Duodenal mucosa (tissue), 2 donors: ENCODE data around the gene CACUL1.

Experiments
- H3K27ac ChIP-seq: one replicate; pipeline ENCODE4 v1.7.0; 2013; ENCODE audit warnings: low read depth, low read length
- H3K27me3 ChIP-seq, 2 donors: one replicate each; pipeline ENCODE4 v1.7.0; 2013; ENCODE audit warnings: low read length in 2 of 2, control low read depth in 1 of 2; ENCODE audit not compliant: insufficient read depth in 2 of 2, control insufficient read depth in 1 of 2
- H3K36me3 ChIP-seq, 2 donors: one replicate each; pipeline ENCODE4 v1.7.0; 2013; ENCODE audit warnings: low read length in 2 of 2, control low read depth in 1 of 2; ENCODE audit not compliant: insufficient read depth in 2 of 2, control insufficient read depth in 1 of 2
- H3K4me1 ChIP-seq, 2 donors: one replicate each; pipeline ENCODE4 v1.7.0; 2013; ENCODE audit warnings: low read length in 2 of 2, control low read depth in 1 of 2; ENCODE audit not compliant: insufficient read depth in 2 of 2, control insufficient read depth in 1 of 2
- H3K4me3 ChIP-seq, 2 donors: one replicate each; pipeline ENCODE4 v1.7.0; 2013; ENCODE audit warnings: low read length in 2 of 2, low read depth in 1 of 2
- H3K9ac ChIP-seq, 2 donors: one replicate each; pipeline ENCODE4 v1.7.0; 2013; ENCODE audit warnings: low read length in 2 of 2, low read depth in 1 of 2
- H3K9me3 ChIP-seq, 2 donors: one replicate each; pipeline ENCODE4 v1.7.0; 2013; ENCODE audit warnings: low read length in 2 of 2, control low read depth in 1 of 2; ENCODE audit not compliant: control insufficient read depth in 1 of 2

The CACUL1 gene

DNA sequence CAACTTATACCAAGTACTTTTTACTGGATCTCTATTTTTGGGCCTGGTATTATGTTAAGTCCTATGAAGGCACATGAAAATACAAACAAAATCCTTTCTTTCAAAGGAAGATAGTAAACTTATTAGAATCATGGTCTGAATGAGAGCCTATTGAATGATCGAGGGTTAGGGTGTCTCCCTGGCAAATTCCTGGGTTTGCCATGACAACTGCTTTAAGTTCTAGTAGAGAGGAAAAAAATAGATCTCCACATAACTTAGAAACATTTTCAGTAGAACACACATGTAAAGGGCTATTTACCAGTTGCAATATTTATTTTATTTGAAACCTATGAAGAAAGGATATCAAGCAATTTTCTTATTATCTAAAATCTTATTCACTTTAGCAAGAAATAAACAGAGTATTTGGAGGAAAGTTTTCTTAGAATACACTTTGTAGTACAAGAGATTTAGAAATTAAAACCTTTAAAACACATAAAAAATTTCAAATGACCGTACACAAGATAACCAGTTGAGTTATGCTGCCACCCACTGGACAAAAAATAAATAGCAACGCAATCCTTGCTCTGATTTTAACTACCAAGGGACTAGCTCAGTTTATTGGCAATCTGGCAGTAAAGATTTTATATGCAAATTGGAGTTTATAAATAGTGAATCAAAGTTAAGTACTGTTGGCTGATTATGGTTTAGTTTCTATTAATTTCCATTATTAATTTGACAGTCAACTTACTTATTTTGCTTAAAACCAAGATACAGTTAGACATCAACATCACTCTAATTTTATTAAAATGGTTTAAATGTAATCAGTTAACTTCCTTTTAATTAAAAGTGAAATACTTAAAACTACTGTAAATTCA, 33.9 kb downstream of the CACUL1 start:
- H3K4me3 ChIP-seq, result no peak overlapping the region
- H3K27me3 ChIP-seq, result no peaks in the 10 kb centered on the region
- H3K9ac ChIP-seq, result no peak overlapping the region
- no peak overlapping the region for H3K27ac ChIP-seq
- H3K4me1 ChIP-seq, result peaks cover 0 to 14% of the 10 kb centered on the region in 2 donors
- no peaks in the 10 kb centered on the region for H3K9me3 ChIP-seq
- no peaks in the 10 kb centered on the region for H3K36me3 ChIP-seq

- Histone ChIP-seq H3K27ac (no peak overlapping the region), H3K9ac (no peak overlapping the region), H3K9me3 (no peaks in the 10 kb centered on the region), H3K4me1 (no peaks in the 10 kb centered on the region), H3K27me3 (no peaks in the 10 kb centered on the region), H3K4me3 (no peak overlapping the region), H3K36me3 (no peaks in the 10 kb centered on the region)
Measured at GRCh38 chr10:118714366-118714765, 40.4 kb downstream of the CACUL1 start.

- Histone ChIP-seq H3K27me3 (no peaks in the 10 kb centered on the region), H3K4me1 (no peaks in the 10 kb centered on the region), H3K4me3 (no peak overlapping the region), H3K9me3 (no peaks in the 10 kb centered on the region), H3K36me3 (no peaks in the 10 kb centered on the region), H3K9ac (no peak overlapping the region), H3K27ac (no peak overlapping the region)
Measured at GRCh38 chr10:118712930-118713634, 41.7 kb downstream of the CACUL1 start.

DNA sequence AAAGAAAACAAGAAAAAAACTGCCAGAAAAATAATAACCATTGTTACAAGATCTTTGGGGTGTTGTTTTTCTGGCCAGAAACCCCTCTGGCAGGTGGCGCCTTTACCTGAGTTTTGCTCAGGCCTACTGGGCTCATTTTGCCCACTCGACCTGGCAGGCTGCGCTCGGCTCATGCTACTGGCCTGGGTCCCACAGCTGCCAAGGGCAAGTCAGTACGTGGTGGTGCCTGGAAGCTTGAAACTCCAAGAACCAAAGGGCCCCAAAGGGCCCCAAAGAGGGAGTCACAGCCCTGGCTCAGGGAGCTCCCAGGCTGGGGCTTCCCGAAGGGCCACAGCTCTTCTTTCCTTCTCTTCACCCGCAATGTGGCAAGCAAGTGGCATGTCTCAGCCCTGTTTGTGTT, 42.7 kb downstream of the CACUL1 start:
- Histone ChIP-seq H3K9me3 (no peaks in the 10 kb centered on the region), H3K9ac (no peak overlapping the region), H3K4me3 (no peak overlapping the region), H3K36me3 (no peaks in the 10 kb centered on the region), H3K27me3 (no peaks in the 10 kb centered on the region), H3K27ac (no peak overlapping the region), H3K4me1 (no peaks in the 10 kb centered on the region)

- Histone ChIP-seq H3K27me3 (no peaks in the 10 kb centered on the region), H3K27ac (no peak overlapping the region), H3K36me3 (no peaks in the 10 kb centered on the region), H3K4me1 (no peaks in the 10 kb centered on the region), H3K9ac (no peak overlapping the region), H3K4me3 (no peak overlapping the region), H3K9me3 (no peaks in the 10 kb centered on the region)
Measured at GRCh38 chr10:118710487-118710886, 44.3 kb downstream of the CACUL1 start.

DNA sequence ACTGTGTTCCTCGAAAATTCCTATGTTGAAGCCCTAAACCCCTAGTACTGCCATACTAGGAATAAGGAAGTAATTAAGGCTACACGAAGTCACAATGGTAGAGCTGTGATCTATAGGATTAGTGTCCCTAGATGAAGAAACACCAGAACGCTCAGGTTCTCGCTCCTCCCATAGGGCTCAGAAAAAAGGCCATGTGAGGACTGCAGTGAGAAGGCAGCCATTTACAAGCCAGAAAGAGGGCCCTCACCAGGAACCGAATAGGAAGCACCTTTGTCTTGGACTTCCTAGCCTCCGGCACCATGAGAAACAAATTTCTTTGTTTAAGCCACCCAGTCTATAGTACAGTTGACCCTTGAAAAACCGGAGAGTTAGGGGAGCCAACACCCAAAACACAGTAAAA, 46.2 kb downstream of the CACUL1 start:
- Histone ChIP-seq H3K9ac (no peak overlapping the region), H3K9me3 (no peaks in the 10 kb centered on the region), H3K27me3 (no peaks in the 10 kb centered on the region), H3K36me3 (no peaks in the 10 kb centered on the region), H3K27ac (no peak overlapping the region), H3K4me3 (no peak overlapping the region), H3K4me1 (no peaks in the 10 kb centered on the region)

DNA sequence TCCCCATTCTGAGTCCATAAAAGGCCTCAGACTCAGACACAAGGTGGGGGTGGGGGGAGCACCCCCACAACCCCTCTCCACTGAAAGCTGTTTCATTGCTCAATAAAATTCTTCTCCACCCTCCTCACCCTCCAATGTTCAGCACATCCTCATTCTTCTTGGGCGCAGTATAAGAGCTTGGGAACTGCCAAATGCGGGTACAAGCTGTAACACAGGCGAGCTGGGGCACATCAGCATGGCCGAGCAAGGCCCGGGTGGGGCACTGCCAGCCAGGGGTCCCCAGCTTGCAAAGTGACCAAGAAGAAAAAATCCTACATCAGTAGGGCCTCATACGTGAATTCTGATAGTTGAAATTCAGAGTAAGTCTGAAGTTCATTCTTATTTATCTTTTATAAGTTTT, 50.1 kb downstream of the CACUL1 start:
- Histone ChIP-seq H3K27me3 (no peaks in the 10 kb centered on the region), H3K9me3 (no peaks in the 10 kb centered on the region), H3K4me3 (no peak overlapping the region), H3K4me1 (no peaks in the 10 kb centered on the region), H3K9ac (no peak overlapping the region), H3K36me3 (peaks cover 3 to 5% of the 10 kb centered on the region in 2 donors), H3K27ac (no peak overlapping the region)

DNA sequence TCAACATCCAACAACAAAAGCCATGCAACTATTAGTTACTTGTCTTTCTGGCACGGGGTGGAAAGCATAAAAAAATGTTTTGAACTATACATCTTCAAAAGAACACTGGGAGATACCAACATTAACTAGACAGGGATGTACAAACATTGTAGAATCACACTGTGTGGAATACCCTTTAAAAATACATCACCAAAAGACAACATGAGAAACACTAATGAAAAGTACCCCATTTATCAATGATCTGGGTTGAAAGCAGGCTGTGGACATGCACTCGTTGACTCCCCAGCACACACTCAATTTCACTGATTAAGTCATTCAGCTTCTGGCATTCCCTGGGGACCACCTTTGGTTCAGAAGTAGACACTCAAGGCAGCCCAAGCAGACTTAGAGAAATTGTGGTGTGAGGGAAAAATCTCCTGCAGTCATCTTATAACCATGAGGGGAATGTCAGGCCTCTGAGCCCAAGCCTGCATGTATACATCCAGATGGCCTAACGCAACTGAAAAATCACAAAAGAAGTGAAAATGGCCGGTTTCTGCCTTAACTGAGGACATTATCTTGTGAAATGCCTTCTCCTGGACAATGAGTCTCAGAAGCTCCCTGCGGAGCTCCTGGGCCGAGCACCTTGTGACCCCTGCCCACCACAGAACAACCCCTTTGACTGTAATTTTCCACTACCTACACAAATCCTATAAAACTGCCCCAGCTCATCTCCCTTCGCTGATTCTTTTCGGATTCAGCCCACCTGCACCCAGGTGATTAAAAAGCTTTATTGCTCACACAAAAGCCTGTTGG, 53.0 kb downstream of the CACUL1 start:
- peaks cover 0 to 8% of the 10 kb centered on the region in 2 donors for H3K4me1 ChIP-seq
- H3K27me3 ChIP-seq, result no peaks in the 10 kb centered on the region
- peaks cover 3 to 5% of the 10 kb centered on the region in 2 donors for H3K36me3 ChIP-seq
- H3K4me3 ChIP-seq, result no peak overlapping the region
- no peak overlapping the region for H3K27ac ChIP-seq
- no peaks in the 10 kb centered on the region for H3K9me3 ChIP-seq
- H3K9ac ChIP-seq, result no peak overlapping the region

- peaks cover 0 to 8% of the 10 kb centered on the region in 2 donors for H3K4me1 ChIP-seq
- no peaks in the 10 kb centered on the region for H3K9me3 ChIP-seq
- H3K9ac ChIP-seq, result no peak overlapping the region
- no peak overlapping the region for H3K4me3 ChIP-seq
- H3K36me3 ChIP-seq, result peaks cover 3 to 10% of the 10 kb centered on the region in 2 donors
- no peak overlapping the region for H3K27ac ChIP-seq
- H3K27me3 ChIP-seq, result no peaks in the 10 kb centered on the region
Measured at GRCh38 chr10:118698421-118698820, 56.3 kb downstream of the CACUL1 start.

DNA sequence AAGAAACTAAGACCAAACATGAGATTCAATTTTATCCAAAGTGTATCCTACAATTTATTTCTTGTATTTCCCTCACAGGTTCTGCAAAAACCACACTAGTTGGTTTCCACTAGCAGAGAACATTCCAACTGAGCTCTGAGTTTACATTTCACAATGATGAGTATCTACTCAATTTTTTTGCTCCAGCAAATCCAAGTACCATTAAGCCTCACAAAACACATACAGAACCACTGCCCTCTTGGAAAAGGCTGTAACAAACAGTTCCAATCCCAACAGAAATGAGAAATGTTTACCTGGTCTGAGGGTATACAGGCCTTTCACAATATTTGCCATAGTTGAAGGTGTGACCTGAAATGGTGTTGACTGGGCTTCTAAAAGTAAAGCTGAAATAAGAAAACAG, 59.9 kb downstream of the CACUL1 start:
- H3K4me3 ChIP-seq, result no peak overlapping the region
- no peaks in the 10 kb centered on the region for H3K9me3 ChIP-seq
- H3K36me3 ChIP-seq, result peaks cover 0 to 10% of the 10 kb centered on the region in 2 donors
- no peaks in the 10 kb centered on the region for H3K27me3 ChIP-seq
- H3K4me1 ChIP-seq, result peaks cover 0 to 8% of the 10 kb centered on the region in 2 donors
- no peak overlapping the region for H3K9ac ChIP-seq
- H3K27ac ChIP-seq, result no peak overlapping the region
